Rectal smooth muscle tissue (tissue), 1 donor: ENCODE data around the gene SLC5A10.
A peak's percentile ranks its signal among the peaks of the same experiment; 100 is the strongest.
"Not testable (repeated sequence)": the region's sequence is repeated elsewhere in the genome, so short reads cannot be mapped to it uniquely, and the experiment has no call there.

ENCODE experiments used
- H3K27ac ChIP-seq: one replicate; pipeline ENCODE4 v1.7.0; 2013; ENCODE audit warnings: low read depth, low read length, inconsistent platforms
- H3K27me3 ChIP-seq: one replicate; pipeline ENCODE4 v1.7.0; 2013; ENCODE audit warnings: low read length; ENCODE audit not compliant: control insufficient read depth, insufficient read depth
- H3K36me3 ChIP-seq: one replicate; pipeline ENCODE4 v1.7.0; 2013; ENCODE audit warnings: low read length; ENCODE audit not compliant: control insufficient read depth, insufficient read depth
- H3K4me1 ChIP-seq: one replicate; pipeline ENCODE4 v1.7.0; 2013; ENCODE audit warnings: low read length; ENCODE audit not compliant: control insufficient read depth, insufficient read depth
- H3K4me3 ChIP-seq: one replicate; pipeline ENCODE4 v1.7.0; 2013; ENCODE audit warnings: low read length
- H3K9ac ChIP-seq: one replicate; pipeline ENCODE4 v1.7.0; 2013; ENCODE audit warnings: low read length

Gene SLC5A10

DNA sequence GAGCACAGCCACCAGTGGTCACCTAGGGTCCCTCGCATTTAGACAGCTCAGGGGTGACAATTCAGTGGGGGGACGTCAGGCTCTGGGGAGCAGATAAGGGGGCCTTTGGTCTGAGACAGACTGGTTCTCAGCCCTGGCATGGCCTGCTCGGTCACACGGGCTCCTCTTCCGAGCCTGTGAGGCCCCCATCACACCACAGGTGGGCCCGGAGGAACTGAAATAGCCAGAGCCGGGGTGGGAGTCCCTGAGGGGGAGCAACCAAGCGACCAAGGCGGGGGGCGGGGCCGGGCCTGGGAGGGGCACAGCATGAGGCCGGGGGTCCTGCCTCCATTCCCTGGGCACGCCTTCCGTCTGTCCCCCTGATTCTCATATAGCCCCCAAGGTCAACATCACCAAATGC lies 90.4 kb downstream of the SLC5A10 start:
- not testable (repeated sequence) for H3K36me3 ChIP-seq, H3K27ac ChIP-seq, H3K9ac ChIP-seq, H3K27me3 ChIP-seq, H3K4me3 ChIP-seq, H3K4me1 ChIP-seq

DNA sequence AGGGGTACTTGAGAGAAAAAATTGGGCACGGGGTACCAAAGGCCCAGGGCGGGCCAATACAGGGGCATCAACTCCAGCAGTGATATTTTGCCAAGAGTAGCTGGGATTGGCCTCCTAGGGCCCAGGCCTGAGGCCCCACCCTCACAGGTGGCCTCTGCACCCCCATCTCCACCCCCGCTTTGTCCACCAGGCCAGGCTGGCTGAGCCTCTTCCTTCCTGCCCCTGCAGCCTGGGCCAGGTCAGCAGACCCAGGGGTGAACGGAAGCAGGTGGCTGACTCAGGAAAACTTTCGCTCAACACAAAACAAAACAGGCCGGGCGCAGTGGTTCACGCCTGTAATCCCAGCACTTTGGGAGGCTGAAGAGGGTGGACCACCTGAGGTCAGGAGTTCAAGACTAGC lies 91.1 kb downstream of the SLC5A10 start:
- H3K9ac ChIP-seq, H3K36me3 ChIP-seq, H3K27me3 ChIP-seq, H3K27ac ChIP-seq, H3K4me1 ChIP-seq, H3K4me3 ChIP-seq: not testable (repeated sequence)

DNA sequence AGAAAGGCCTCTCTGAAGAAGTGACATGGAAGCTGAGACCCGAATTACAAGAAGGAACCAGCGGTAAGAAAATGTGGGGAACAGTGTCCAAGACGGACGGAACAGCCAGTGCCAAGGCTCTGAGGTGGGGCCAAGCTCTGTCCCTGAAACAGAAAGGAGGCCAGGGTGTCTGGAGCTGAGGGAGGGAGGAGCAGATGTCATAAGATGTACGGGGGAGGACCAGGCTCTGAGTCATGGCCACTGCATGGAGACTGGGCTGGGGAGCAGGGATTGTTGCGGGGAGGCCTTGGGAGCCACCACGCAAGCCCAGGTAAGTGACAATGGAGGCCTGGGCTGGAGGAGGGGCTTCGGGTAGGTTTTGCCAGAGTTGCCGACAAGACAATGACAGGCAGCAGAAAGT lies 92.7 kb downstream of the SLC5A10 start:
- not testable (repeated sequence) for H3K36me3 ChIP-seq, H3K27me3 ChIP-seq, H3K4me3 ChIP-seq, H3K27ac ChIP-seq, H3K9ac ChIP-seq, H3K4me1 ChIP-seq

DNA sequence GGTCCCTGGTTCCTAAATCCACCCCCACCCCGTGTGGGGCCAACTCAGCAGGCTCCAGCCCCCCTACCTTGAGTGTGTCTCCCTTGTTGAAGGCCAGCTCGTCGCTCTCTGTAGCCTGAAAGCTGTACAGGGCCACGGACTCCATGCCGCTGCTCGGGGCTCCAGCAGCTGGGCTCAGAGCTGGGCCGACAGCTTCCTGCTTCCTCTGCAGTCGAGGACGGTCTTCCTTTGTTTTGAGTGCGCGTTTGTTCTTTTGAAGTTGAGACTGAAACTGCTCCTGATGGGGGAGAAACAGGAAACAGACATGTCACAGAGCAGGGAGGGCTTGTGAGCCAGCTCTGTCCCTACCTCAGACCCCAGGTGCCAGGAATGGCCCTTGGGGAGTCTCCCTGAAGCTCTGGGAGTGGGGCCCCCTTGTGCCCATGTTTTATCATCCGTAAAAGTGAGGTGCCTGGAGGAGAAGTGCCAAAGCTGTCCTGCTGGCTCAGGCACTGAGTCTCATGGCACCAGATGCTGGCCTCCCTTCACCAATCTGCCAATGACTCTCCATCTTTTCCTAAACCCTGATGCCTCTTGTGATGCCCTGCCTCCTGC lies 94.9 kb downstream of the SLC5A10 start, which contains the start of gene GRAP:
TSS of gene GRAP (minus strand) at position 176 of the 594 bp plus-strand sequence. CDS start at position 145, 31 bp downstream.
- not testable (repeated sequence) for H3K36me3 ChIP-seq, H3K27ac ChIP-seq, H3K4me3 ChIP-seq, H3K9ac ChIP-seq, H3K27me3 ChIP-seq, H3K4me1 ChIP-seq

DNA sequence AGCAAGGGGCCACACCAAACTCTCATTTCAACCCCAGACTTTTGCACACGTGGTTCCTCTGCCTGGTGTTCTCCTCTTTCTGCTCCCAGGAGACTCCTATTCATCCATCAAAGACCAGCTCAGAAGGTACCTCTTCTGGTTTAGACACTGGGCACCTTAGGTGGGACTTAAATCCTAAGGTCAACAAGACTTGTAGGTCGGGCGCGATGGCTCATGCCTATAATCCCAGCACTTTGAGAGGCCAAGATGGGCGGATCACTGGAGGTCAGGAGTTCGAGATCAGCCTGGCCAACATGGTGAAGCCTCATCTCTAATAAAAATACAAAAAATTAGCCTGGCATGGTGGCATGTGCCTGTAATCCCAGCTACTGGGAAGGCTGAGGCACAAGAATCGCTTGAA lies 95.5 kb downstream of the SLC5A10 start:
- H3K9ac ChIP-seq, H3K4me1 ChIP-seq, H3K27me3 ChIP-seq, H3K36me3 ChIP-seq, H3K4me3 ChIP-seq, H3K27ac ChIP-seq: not testable (repeated sequence)

DNA sequence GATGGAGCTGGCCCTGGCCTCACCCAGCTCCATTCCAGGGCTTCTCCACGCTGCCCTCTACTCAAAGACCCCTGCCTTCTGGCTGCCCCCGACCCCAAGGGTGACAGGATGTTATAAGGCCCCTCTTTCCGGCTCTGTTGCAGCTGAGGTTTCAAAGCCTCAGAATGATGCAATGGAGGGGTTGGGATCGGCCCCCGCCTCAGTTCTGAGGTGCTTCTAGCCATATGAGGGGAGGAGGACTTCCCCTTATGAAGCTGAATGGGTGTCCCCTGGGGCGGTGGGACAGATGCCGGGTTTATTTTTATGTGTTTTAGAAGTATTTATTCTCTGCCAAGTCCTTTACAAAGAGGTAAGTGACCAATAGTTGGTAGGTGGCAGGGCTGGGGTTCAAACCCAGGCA lies 96.9 kb downstream of the SLC5A10 start:
- not testable (repeated sequence) for H3K9ac ChIP-seq, H3K36me3 ChIP-seq, H3K27me3 ChIP-seq, H3K4me1 ChIP-seq, H3K27ac ChIP-seq, H3K4me3 ChIP-seq

DNA sequence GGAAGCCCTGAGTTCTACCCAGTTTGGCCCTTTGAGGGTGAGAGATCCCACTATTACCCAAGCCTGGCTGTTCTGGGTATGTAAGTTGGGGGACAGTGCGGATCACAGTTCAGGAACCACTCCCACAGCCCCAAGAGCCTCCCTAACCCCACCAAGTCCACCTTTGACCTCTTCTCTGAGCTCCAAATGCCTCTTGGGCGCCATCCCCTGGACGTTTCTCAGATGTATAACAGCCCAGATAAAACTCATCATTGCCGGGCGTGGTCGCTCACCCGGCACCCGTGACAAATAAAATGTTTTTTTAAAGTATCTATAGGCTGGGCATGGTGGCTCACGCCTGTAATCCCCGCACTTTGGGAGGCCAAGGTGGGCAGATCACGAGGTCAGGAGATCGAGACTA lies 103.5 kb downstream of the SLC5A10 start:
- H3K4me3 ChIP-seq, H3K27ac ChIP-seq, H3K4me1 ChIP-seq, H3K36me3 ChIP-seq, H3K9ac ChIP-seq, H3K27me3 ChIP-seq: not testable (repeated sequence)

DNA sequence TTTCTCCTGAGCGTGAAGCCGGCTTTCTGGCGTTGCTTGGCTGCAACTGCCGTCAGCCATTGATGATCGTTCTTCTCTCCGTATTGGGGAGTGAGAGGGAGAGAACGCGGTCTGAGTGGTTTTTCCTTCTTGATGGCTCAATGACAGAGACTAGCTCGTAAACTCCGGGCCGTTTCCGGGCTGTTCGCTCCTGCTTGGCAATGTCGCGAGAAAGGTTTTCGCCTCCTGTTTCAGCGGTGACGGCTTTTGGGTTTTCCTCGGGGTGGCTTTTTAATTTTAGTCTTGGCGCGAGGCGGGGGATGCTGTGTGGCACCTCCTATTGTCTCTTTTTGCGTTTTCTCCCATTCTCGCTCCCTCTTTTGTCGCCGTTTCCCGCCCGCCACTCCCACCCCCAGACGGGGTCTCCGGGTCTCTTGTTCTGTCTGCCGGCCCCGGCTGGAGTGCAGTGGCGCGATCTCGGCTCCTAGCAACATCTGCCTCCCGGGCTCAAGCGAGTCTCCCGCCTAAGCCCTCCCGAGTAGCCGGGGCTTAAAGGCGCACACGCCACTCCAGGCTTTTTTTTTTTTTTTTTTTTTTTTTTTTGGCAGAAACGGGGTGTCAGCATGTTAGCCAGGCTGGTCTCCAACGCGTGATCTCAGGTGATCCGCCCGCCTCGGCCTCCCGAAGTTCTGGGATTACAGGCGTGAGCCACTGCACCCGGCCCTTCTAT lies 110.2 kb downstream of the SLC5A10 start:
- not testable (repeated sequence) for H3K4me1 ChIP-seq, H3K9ac ChIP-seq, H3K4me3 ChIP-seq, H3K27ac ChIP-seq, H3K36me3 ChIP-seq, H3K27me3 ChIP-seq

DNA sequence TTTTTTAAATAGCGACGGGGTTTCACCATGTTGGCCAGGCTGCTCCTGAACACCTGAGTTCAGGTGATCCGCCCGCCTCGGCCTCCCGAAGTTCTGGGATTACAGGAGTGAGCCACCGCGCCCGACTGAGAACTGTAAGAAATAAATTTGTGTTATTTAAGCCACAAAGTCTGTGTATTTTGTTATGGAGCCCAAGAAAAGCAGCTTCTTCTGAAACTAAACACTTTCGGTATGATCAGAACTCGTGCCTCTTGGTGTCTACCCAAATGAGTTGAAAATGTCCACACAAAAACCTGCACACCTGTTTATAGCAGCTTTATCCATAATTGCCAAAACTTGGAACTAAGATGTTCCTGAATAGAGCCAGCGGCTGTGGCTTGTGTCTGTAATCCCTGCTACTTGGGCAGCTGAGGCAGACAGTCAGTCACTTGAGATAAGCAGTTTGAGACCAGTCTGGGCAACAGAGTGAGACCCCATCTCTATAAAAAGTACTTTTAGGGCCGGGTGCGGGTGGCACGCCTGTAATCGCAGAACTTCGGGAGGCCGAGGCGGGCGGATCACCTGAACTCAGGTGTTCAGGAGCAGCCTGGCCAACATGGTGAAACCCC lies 110.9 kb downstream of the SLC5A10 start:
- not testable (repeated sequence) for H3K4me3 ChIP-seq, H3K27me3 ChIP-seq, H3K4me1 ChIP-seq, H3K9ac ChIP-seq, H3K27ac ChIP-seq, H3K36me3 ChIP-seq

DNA sequence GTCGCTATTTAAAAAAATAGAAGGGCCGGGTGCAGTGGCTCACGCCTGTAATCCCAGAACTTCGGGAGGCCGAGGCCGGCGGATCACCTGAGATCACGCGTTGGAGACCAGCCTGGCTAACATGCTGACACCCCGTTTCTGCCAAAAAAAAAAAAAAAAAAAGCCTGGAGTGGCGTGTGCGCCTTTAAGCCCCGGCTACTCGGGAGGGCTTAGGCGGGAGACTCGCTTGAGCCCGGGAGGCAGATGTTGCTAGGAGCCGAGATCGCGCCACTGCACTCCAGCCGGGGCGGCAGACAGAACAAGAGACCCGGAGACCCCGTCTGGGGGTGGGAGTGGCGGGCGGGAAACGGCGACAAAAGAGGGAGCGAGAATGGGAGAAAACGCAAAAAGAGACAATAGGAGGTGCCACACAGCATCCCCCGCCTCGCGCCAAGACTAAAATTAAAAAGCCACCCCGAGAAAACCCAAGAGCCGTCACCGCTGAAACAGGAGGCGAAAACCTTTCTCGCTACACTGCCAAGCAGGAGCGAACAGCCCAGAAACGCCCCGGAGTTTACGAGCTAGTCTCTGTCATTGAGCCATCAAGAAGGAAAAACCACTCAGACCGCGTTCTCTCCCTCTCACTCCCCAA lies 111.5 kb downstream of the SLC5A10 start:
- H3K4me3 ChIP-seq, H3K36me3 ChIP-seq, H3K9ac ChIP-seq, H3K27me3 ChIP-seq, H3K4me1 ChIP-seq: not testable (repeated sequence)
- peak overlapping the region; percentile 51 for H3K27ac ChIP-seq

DNA sequence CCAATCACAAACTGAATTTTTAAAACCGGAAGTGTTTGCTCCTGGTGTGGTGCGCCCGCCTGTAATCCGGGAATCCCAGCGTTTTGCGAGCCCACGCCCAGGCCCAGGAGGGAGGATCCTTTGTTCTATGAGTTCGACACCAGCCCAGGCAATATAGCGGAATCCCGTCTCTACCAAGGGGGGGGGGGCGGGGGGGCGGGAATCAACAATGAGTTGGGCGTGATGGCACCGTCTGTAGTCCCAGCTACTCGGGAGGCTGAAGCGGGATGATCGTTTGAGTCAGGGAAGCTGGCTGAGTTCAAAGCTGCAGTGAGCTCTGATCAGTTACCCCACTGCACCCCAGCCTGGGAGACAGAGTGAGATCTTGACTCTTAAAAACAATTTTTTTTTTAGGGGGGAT lies 112.4 kb downstream of the SLC5A10 start:
- not testable (repeated sequence) for H3K4me3 ChIP-seq, H3K36me3 ChIP-seq, H3K9ac ChIP-seq, H3K27me3 ChIP-seq, H3K27ac ChIP-seq, H3K4me1 ChIP-seq

DNA sequence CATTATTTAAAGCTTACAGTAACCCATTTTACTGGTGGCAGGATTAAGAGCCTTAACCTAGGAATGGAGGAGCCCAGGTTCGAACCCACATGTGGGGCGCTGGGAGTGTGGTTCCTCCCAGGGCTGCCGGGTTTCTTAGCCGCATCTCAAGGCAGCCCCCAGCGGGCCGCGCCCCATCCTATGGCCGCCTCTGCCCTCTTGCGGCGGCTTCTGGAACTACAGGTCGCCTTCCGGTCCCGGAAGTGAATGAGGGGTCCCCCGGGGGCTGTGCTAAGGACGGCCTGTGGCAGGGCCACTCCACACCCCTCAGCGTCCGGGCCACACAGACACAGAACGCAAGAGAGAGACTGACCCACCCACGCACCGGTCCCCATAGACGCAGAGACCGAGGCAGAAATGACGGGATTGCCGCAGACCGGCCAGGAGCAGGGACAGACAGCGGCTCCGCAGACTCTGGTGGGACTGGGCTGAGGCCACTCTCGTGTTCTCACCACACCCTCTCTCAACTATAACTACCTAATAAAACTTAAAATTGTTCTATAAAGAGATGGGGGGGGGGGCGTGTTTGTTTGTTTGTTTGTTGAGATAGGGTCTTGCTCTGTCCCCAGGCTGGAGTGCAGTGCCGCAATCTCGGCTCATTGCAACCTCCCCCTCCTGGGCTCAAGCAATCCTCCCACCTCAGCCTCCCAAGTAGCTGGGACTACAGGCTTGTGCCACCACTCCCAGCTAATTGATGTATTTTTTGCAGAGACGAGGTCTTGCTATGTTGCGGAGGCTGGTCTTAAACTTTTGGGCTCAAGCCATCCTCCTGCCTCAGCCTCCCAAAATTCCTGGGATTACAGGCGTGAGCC lies 118.6 kb downstream of the SLC5A10 start:
- not testable (repeated sequence) for H3K36me3 ChIP-seq, H3K4me1 ChIP-seq, H3K9ac ChIP-seq, H3K4me3 ChIP-seq, H3K27me3 ChIP-seq, H3K27ac ChIP-seq
